Activated naive CD4-positive, alpha-beta T cell treated with anti-CD3 and anti-CD28 coated beads, Interleukin-2, amount 10 ng/mL, durations not matched to agents 7 days and 5 days (primary cell): ENCODE measurements around the gene SCN4B.
A peak's percentile ranks its signal among the peaks of the same experiment; 100 is the strongest.

Experiments used
- CTCF ChIA-PET: fragments of 350-600 bp; sonication (Branson Sonifier 250); formaldehyde crosslinking; loops from one replicate; lab custom pipeline; 2021; ENCODE audit warnings: antibody characterized with exemption; lab: Charles Lee
- DNase-seq: peaks from one replicate; pipeline ENCODE4 v3.0.0-alpha.2; 2020
- H3K27ac Mint-ChIP-seq: one replicate; pipeline ENCODE4 v1.8.0; 2021; ENCODE audit warnings: mild to moderate bottlenecking, moderate library complexity, mixed read lengths
- H3K27me3 Mint-ChIP-seq: one replicate; pipeline ENCODE4 v1.8.0; 2021; ENCODE audit warnings: mild to moderate bottlenecking, mixed read lengths
- H3K36me3 Mint-ChIP-seq: one replicate; pipeline ENCODE4 v1.8.0; 2021; ENCODE audit warnings: mixed read lengths
- H3K4me1 Mint-ChIP-seq: one replicate; pipeline ENCODE4 v1.8.0; 2021; ENCODE audit warnings: mixed read lengths
- H3K4me3 Mint-ChIP-seq: one replicate; pipeline ENCODE4 v1.8.0; 2021; ENCODE audit warnings: mild to moderate bottlenecking, moderate library complexity, mixed read lengths
- H3K9me3 Mint-ChIP-seq: one replicate; pipeline ENCODE4 v1.8.0; 2021; ENCODE audit warnings: mixed read lengths

Gene SCN4B

DNA sequence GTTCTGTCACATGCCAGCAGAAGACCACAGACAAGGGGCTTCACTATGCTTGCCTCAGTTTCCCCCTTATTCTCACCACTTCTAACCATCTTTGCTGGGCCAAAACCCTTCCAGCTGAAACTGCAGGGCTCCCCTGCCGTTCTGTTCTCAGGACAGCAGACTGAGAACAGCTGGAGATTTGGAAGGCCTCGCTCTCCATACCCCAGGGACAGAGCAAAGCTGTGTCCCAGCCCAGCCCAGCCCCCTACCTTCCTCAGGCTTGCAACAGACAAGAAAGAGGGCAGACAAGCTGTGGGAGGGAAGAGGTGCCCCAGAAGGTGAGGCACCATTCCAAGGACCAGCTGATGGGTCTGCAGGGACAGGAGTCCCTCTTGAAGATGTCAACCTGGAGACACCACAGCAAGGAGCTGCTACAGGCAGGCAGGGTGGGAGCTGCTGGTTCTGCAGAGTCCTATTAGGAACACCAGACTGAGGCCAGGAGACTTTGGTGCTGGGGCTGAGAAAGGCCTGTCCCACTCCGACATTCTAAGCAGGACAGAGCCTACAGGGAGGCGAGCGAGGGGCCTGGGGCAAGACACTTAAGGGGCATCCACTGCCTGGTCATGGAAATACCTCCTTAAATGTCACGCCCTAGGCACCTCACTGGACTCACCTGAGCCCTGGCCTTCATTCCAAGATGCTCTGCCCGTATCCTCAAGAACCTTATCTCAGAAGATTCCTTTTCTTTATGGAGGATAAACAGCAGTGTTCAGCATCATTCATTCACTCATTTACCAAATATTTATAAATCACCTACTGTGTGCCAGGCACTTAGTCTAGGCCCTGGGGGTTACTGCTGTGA lies 16.9 kb upstream of the SCN4B start:
- Mint-ChIP-seq H3K4me1 (no peaks in the 10 kb centered on the region), H3K9me3 (no peaks in the 10 kb centered on the region)
- no peak for DNase-seq

GRCh38 chr11:118168751-118169150 lies 16.1 kb upstream of the SCN4B start:
- DNase-seq: no peak
- CTCF ChIA-PET: interaction anchor here (1.0 to 6.7 kb wide), 3 partner anchors 9 to 25 kb away, joined by 3 to 96 read pairs (median 4); no protein-coding TSS in a partner anchor
- H3K27me3 Mint-ChIP-seq: peaks cover 80% of the 10 kb centered on the region
- H3K36me3 Mint-ChIP-seq: no peaks in the 10 kb centered on the region
- no peaks in the 10 kb centered on the region for H3K9me3 Mint-ChIP-seq
- no peak overlapping the region for H3K4me3 Mint-ChIP-seq
- no peak overlapping the region for H3K27ac Mint-ChIP-seq
- H3K4me1 Mint-ChIP-seq: no peaks in the 10 kb centered on the region

More for the DNA sequence above, 16.9 kb upstream of the SCN4B start:
- no peaks in the 10 kb centered on the region for H3K36me3 Mint-ChIP-seq
- no peak overlapping the region for H3K27ac Mint-ChIP-seq
- peaks cover 76% of the 10 kb centered on the region for H3K27me3 Mint-ChIP-seq
- CTCF ChIA-PET: interaction anchor here (1.3 to 6.7 kb wide), 6 partner anchors 8 to 94 kb away, joined by 4 to 96 read pairs (median 28); partner anchors contain the start of gene MPZL2
- no peak overlapping the region for H3K4me3 Mint-ChIP-seq

- DNase-seq: no peak
- H3K27ac Mint-ChIP-seq: no peak overlapping the region
- H3K9me3 Mint-ChIP-seq: no peaks in the 10 kb centered on the region
- no peak overlapping the region for H3K4me3 Mint-ChIP-seq
- no peaks in the 10 kb centered on the region for H3K36me3 Mint-ChIP-seq
- H3K27me3 Mint-ChIP-seq: peaks cover 85% of the 10 kb centered on the region
- CTCF ChIA-PET: interaction anchor here (1.0 to 6.7 kb wide), 2 partner anchors 17 to 24 kb away, joined by 3 to 96 read pairs; no protein-coding TSS in a partner anchor
- no peaks in the 10 kb centered on the region for H3K4me1 Mint-ChIP-seq
Observed at GRCh38 chr11:118168316-118168715, 15.7 kb upstream of the SCN4B start.

GRCh38 chr11:118167906-118168305 lies 15.3 kb upstream of the SCN4B start:
- no peak overlapping the region for H3K4me3 Mint-ChIP-seq
- CTCF ChIA-PET: interaction anchor here (1.0 to 6.7 kb wide), 3 partner anchors 12 to 24 kb away, joined by 3 to 96 read pairs (median 3); no protein-coding TSS in a partner anchor
- no peak overlapping the region for H3K27ac Mint-ChIP-seq
- peaks cover 87% of the 10 kb centered on the region for H3K27me3 Mint-ChIP-seq
- no peaks in the 10 kb centered on the region for H3K9me3 Mint-ChIP-seq
- H3K36me3 Mint-ChIP-seq: no peaks in the 10 kb centered on the region
- H3K4me1 Mint-ChIP-seq: no peaks in the 10 kb centered on the region
- no peak for DNase-seq

GRCh38 chr11:118167253-118167652 lies 14.6 kb upstream of the SCN4B start:
- Mint-ChIP-seq H3K36me3 (no peaks in the 10 kb centered on the region), H3K27me3 (peaks cover 87% of the 10 kb centered on the region), H3K4me3 (no peak overlapping the region), H3K27ac (no peak overlapping the region), H3K9me3 (no peaks in the 10 kb centered on the region), H3K4me1 (no peaks in the 10 kb centered on the region)
- no peak for DNase-seq
- CTCF ChIA-PET: interaction anchor here (1.1 to 6.7 kb wide), 2 partner anchors 12 to 23 kb away, joined by 3 to 96 read pairs; no protein-coding TSS in a partner anchor

- Mint-ChIP-seq H3K9me3 (no peaks in the 10 kb centered on the region), H3K4me3 (no peak overlapping the region), H3K27me3 (peaks cover 89% of the 10 kb centered on the region), H3K4me1 (no peaks in the 10 kb centered on the region), H3K36me3 (no peaks in the 10 kb centered on the region), H3K27ac (no peak overlapping the region)
- CTCF ChIA-PET: interaction anchor here (6.7 kb wide), 1 partner anchor 22 kb away, joined by 96 read pairs; no protein-coding TSS in a partner anchor
- DNase-seq: no peak
Observed at GRCh38 chr11:118166641-118167040, 14.0 kb upstream of the SCN4B start.

- Mint-ChIP-seq H3K27me3 (peaks cover 91% of the 10 kb centered on the region), H3K9me3 (no peaks in the 10 kb centered on the region), H3K4me1 (no peaks in the 10 kb centered on the region), H3K4me3 (no peak overlapping the region), H3K36me3 (no peaks in the 10 kb centered on the region), H3K27ac (no peak overlapping the region)
- CTCF ChIA-PET: no interaction called here
- DNase-seq: no peak
Observed at GRCh38 chr11:118164885-118165284, 12.3 kb upstream of the SCN4B start.

- no peaks in the 10 kb centered on the region for H3K36me3 Mint-ChIP-seq
- H3K4me3 Mint-ChIP-seq: no peak overlapping the region
- CTCF ChIA-PET: interaction anchor here (1.7 kb wide), 1 partner anchor 9 kb away, joined by 6 read pairs; no protein-coding TSS in a partner anchor
- DNase-seq: no peak
- H3K27ac Mint-ChIP-seq: no peak overlapping the region
- H3K27me3 Mint-ChIP-seq: peaks cover 92% of the 10 kb centered on the region
- H3K9me3 Mint-ChIP-seq: no peaks in the 10 kb centered on the region
- no peaks in the 10 kb centered on the region for H3K4me1 Mint-ChIP-seq
Observed at GRCh38 chr11:118163494-118163893, 10.9 kb upstream of the SCN4B start.

DNA sequence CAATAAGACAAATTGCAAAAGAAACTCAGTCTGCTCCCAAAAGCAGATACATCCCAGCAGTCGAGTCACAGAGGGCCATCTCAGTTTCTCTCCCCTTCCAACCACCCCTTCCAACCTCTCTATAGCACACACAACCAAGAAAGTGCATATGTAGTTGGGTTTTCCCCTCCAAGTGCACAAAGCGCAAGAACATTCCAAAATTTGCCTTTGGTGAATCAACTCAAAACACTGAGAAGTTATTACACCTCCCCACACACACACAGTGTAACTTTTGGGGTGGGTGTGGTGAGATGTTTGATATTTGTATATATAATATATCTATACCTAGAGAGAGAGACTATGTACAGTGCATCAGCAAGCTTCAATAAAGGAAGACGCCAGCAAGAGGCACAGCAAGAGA lies 10.2 kb upstream of the SCN4B start:
- Mint-ChIP-seq H3K27me3 (peaks cover 92% of the 10 kb centered on the region), H3K4me3 (no peak overlapping the region), H3K27ac (no peak overlapping the region), H3K4me1 (no peaks in the 10 kb centered on the region), H3K36me3 (no peaks in the 10 kb centered on the region), H3K9me3 (no peaks in the 10 kb centered on the region)
- DNase-seq: no peak
- CTCF ChIA-PET: interaction anchor here (1.7 kb wide), 1 partner anchor 9 kb away, joined by 6 read pairs; no protein-coding TSS in a partner anchor

DNA sequence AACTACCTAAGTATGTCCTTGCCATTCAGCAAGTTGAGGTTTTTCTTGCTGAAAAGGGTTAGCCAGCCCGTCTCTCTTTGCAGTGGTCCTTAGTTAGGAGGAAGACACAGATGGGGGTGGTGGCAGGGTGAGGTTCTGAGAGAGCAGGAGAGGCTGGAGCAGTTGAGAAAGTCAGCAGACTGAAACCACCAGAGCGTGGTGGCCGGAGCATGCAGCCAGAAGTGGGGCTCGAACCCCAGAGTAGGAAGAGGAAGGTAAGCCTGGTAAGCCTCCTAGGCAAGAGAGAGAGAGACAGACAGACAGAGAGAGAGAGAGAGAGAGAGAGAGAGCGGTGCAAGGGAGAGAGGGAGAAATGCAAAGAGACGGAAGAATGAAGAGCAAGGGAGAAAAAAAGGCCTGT lies 9.2 kb upstream of the SCN4B start:
- peaks cover 96% of the 10 kb centered on the region for H3K27me3 Mint-ChIP-seq
- peaks cover 4% of the 10 kb centered on the region for H3K4me1 Mint-ChIP-seq
- no peak overlapping the region for H3K4me3 Mint-ChIP-seq
- no peaks in the 10 kb centered on the region for H3K36me3 Mint-ChIP-seq
- CTCF ChIA-PET: interaction anchor here (3.7 kb wide), 1 partner anchor 9 kb away, joined by 26 read pairs; no protein-coding TSS in a partner anchor
- H3K9me3 Mint-ChIP-seq: no peaks in the 10 kb centered on the region
- H3K27ac Mint-ChIP-seq: no peak overlapping the region
- DNase-seq: no peak

DNA sequence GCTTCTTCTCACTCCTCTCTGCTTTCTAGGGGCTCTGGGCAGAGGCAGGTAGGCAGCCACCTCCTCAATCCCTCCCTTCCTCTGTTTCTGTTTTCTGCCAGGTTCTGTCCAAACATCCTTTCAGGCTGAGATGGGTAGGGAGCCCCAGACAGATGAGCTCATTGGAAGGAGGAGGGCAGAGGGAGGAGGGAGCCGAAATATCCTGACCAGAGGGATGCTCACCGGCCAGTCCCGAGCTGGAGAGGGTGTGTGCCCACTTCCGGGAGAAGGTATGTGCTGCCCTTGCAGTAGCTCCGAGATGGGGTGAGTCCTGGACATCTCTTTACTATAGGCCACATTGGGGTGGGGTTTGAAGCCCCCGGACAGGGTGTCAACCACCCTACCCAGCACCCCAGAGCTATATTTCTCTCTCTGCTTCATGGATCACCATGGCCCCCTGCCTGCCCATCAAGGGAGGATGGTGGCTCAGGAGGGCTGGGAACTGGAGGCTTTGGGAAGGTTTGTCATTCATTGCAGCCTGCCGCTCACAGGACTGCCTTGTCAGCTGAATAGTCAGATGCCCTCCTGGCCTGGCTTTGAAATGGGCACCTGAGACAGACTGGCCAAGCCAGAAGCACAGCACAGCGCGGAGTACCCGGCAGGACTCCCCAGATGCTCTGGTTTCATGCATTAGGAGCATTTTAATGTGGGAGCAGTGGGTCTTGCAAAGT lies 4.7 kb upstream of the SCN4B start:
- no peak for DNase-seq
- CTCF ChIA-PET: interaction anchor here (2.0 to 3.7 kb wide), 2 partner anchors 12 to 14 kb away, joined by 10 to 37 read pairs; no protein-coding TSS in a partner anchor
- Mint-ChIP-seq H3K4me1 (peaks cover 15% of the 10 kb centered on the region), H3K9me3 (no peaks in the 10 kb centered on the region), H3K4me3 (no peak overlapping the region), H3K27me3 (peaks cover 100% of the 10 kb centered on the region), H3K27ac (no peak overlapping the region), H3K36me3 (no peaks in the 10 kb centered on the region)

GRCh38 chr11:118156531-118157185 lies 4.0 kb upstream of the SCN4B start:
- H3K36me3 Mint-ChIP-seq: no peaks in the 10 kb centered on the region
- peaks cover 15% of the 10 kb centered on the region for H3K4me1 Mint-ChIP-seq
- no peaks in the 10 kb centered on the region for H3K9me3 Mint-ChIP-seq
- H3K27ac Mint-ChIP-seq: no peak overlapping the region
- CTCF ChIA-PET: interaction anchor here (0.6 to 3.7 kb wide), 4 partner anchors 12 to 520 kb away, joined by 3 to 37 read pairs (median 6); no protein-coding TSS in a partner anchor
- no peak overlapping the region for H3K4me3 Mint-ChIP-seq
- peaks cover 100% of the 10 kb centered on the region for H3K27me3 Mint-ChIP-seq
- DNase-seq: peak; percentile 45

- CTCF ChIA-PET: interaction anchor here (0.6 to 3.7 kb wide), 8 partner anchors 10 to 519 kb away, joined by 3 to 37 read pairs (median 3); no protein-coding TSS in a partner anchor
- Mint-ChIP-seq H3K9me3 (no peaks in the 10 kb centered on the region), H3K27me3 (peaks cover 100% of the 10 kb centered on the region), H3K36me3 (no peaks in the 10 kb centered on the region), H3K4me1 (peaks cover 15% of the 10 kb centered on the region), H3K4me3 (no peak overlapping the region), H3K27ac (no peak overlapping the region)
- no peak for DNase-seq
Observed at GRCh38 chr11:118155776-118156530, 3.3 kb upstream of the SCN4B start.
